GM23338 (cell line): ENCODE measurements around the gene SLC39A8. TPM values are rescaled to one million over a fixed set of nuclear protein-coding genes. Genes with fewer than 3 reads are reported as not detected.

ENCODE experiments used
- ATAC-seq: fragments of 200-7000 bp; cut with Tn5 transposase; 3 replicates; pipeline ENCODE4 v1.9.1; 2020
- DNase-seq: peaks from one replicate; pipeline ENCODE4 v3.0.0-alpha.2; 2015; ENCODE audit warnings: low spot score
- H2AFZ ChIP-seq: fragments of 200-600 bp; sonication (generic); 2 replicates; pipeline ENCODE4 v1.8.0; 2016; ENCODE audit warnings: antibody characterized with exemption, mild to moderate bottlenecking, moderate library complexity
- H3F3A ChIP-seq: fragments of 200-600 bp; sonication (generic); replicated peaks from 2 replicates; pipeline ENCODE4 v1.8.0; 2017; ENCODE audit warnings: antibody characterized with exemption, mixed run types, low read depth
- H3K27ac ChIP-seq: fragments of 200-600 bp; sonication (generic); 2 replicates; pipeline ENCODE4 v1.6.1; 2016; ENCODE audit warnings: low read depth
- H3K27me3 ChIP-seq: fragments of 200-600 bp; sonication (generic); 2 replicates; pipeline ENCODE4 v1.8.0; 2016; ENCODE audit warnings: mild to moderate bottlenecking, mixed run types, moderate library complexity; ENCODE audit not compliant: insufficient read depth
- H3K36me3 ChIP-seq: fragments of 200-600 bp; sonication (generic); 2 replicates; pipeline ENCODE4 v1.8.0; 2016; ENCODE audit warnings: mild to moderate bottlenecking; ENCODE audit not compliant: insufficient read depth
- H3K4me1 ChIP-seq: fragments of 200-600 bp; sonication (generic); 2 replicates; pipeline ENCODE4 v1.8.0; 2016; ENCODE audit warnings: mild to moderate bottlenecking, moderate library complexity; ENCODE audit not compliant: insufficient read depth
- H3K4me2 ChIP-seq: fragments of 200-600 bp; sonication (generic); 2 replicates; pipeline ENCODE4 v1.7.1; 2017; ENCODE audit warnings: mixed run types
- H3K4me3 ChIP-seq: fragments of 200-600 bp; sonication (generic); 2 replicates; pipeline ENCODE4 v1.6.1; 2016; ENCODE audit warnings: mixed run types
- H3K79me2 ChIP-seq: fragments of 200-600 bp; sonication (generic); replicated peaks from 2 replicates; pipeline ENCODE4 v1.8.0; 2017; ENCODE audit warnings: mild to moderate bottlenecking; ENCODE audit not compliant: insufficient read depth
- H3K9me2 ChIP-seq: fragments of 200-600 bp; sonication (generic); 2 replicates; pipeline ENCODE4 v1.8.0; 2017; ENCODE audit not compliant: insufficient read depth
- H4K20me1 ChIP-seq: fragments of 200-600 bp; sonication (generic); replicated peaks from 2 replicates; pipeline ENCODE4 v1.8.0; 2017; ENCODE audit warnings: mild to moderate bottlenecking; ENCODE audit not compliant: insufficient read depth
- H3K27ac Mint-ChIP-seq: 2 replicates; pipeline ENCODE4 v1.8.0; 2020; ENCODE audit warnings: inconsistent platforms, mild to moderate bottlenecking, moderate library complexity, mixed read lengths
- H3K27me3 Mint-ChIP-seq: 3 replicates; pipeline ENCODE4 v1.8.0; 2022; ENCODE audit warnings: low read depth, mild to moderate bottlenecking, moderate library complexity, mixed read lengths, inconsistent platforms; ENCODE audit not compliant: insufficient read depth, poor library complexity
- H3K36me3 Mint-ChIP-seq: 3 replicates; pipeline ENCODE4 v1.8.0; 2021; ENCODE audit warnings: low read depth, mild to moderate bottlenecking, inconsistent platforms, moderate library complexity, mixed read lengths
- H3K4me1 Mint-ChIP-seq: 3 replicates; pipeline ENCODE4 v1.8.0; 2020; ENCODE audit warnings: mild to moderate bottlenecking, inconsistent platforms, mixed read lengths
- H3K4me3 Mint-ChIP-seq: 3 replicates; pipeline ENCODE4 v1.8.0; 2021; ENCODE audit warnings: moderate library complexity, mild to moderate bottlenecking, inconsistent platforms, mixed read lengths
- H3K9me3 Mint-ChIP-seq: 3 replicates; pipeline ENCODE4 v1.8.0; 2020; ENCODE audit warnings: moderate library complexity, mild to moderate bottlenecking, inconsistent platforms, mixed read lengths
- CREB1 ChIP-seq: fragments of 250-450 bp; sonication (Bioruptor Pico); IDR thresholded peaks from 2 replicates; pipeline ENCODE4 v1.5.0; 2020; ENCODE audit warnings: low read depth, mild to moderate bottlenecking, moderate library complexity
- EZH2 ChIP-seq: fragments of 200-600 bp; sonication (generic); IDR thresholded peaks from one replicate; pipeline ENCODE4 v1.8.0; 2017; ENCODE audit warnings: antibody characterized with exemption, mild to moderate bottlenecking, low read depth; ENCODE audit not compliant: unreplicated experiment
- EZH2phosphoT487 ChIP-seq: fragments of 200-600 bp; sonication (generic); IDR thresholded peaks from one replicate; pipeline ENCODE4 v1.8.1; 2018; ENCODE audit warnings: antibody characterized with exemption; ENCODE audit not compliant: unreplicated experiment
- JUNB ChIP-seq: IDR thresholded peaks from one replicate; pipeline ENCODE4 v1.6.1; 2016; ENCODE audit warnings: antibody characterized with exemption; ENCODE audit not compliant: unreplicated experiment
- NANOG ChIP-seq: IDR thresholded peaks from 2 replicates; pipeline ENCODE4 v1.6.1; 2016; ENCODE audit warnings: antibody characterized with exemption, borderline replicate concordance
- POLR2AphosphoS5 ChIP-seq: IDR thresholded peaks from 2 replicates; pipeline ENCODE4 v1.6.1; 2016; ENCODE audit warnings: antibody characterized with exemption, low read depth
- STAT1 ChIP-seq: IDR thresholded peaks from one replicate; pipeline ENCODE4 v1.6.1; 2016; ENCODE audit warnings: antibody characterized with exemption; ENCODE audit not compliant: unreplicated experiment
- ZNF114 ChIP-seq: fragments of 250-450 bp; sonication (Bioruptor Pico); IDR thresholded peaks from 2 replicates; pipeline ENCODE4 v1.5.0; 2020; ENCODE audit warnings: mild to moderate bottlenecking, moderate library complexity
- ZNF331 ChIP-seq: fragments of 250-450 bp; sonication (Bioruptor Pico); IDR thresholded peaks from 2 replicates; pipeline ENCODE4 v1.5.0; 2020; ENCODE audit warnings: low read depth, mild to moderate bottlenecking, moderate library complexity
- polyA plus RNA-seq: library from polyadenylated mRNA; unstranded; fragments of >200 nt; fragmentation: Nextera tagmentation; extraction: Ambion mirVana; gene quantifications from 2 replicates; pipeline ENCODE4 v1.2.1, GENCODE V29; 2016
- total RNA-seq: library from RNA; depleted of rRNA; stranded (reverse); fragments of >200 nt; shearing (Covaris generic); gene quantifications from 2 replicates; pipeline ENCODE4 v1.2.3, GENCODE V29; 2014
- TF ChIP-seq, protein P1 (sequence below): IDR thresholded peaks from 2 replicates; pipeline ENCODE4 v1.6.1; 2016; ENCODE audit warnings: antibody characterized with exemption
- TF ChIP-seq, protein P2 (sequence below): IDR thresholded peaks from one replicate; pipeline ENCODE4 v1.6.1; 2018; ENCODE audit warnings: antibody characterized with exemption; ENCODE audit not compliant: unreplicated experiment
- TF ChIP-seq, protein P3 (sequence below), 2 experiments: fragments of 200-600 bp in 1 of 2; sonication (generic) in 1 of 2; conservative IDR thresholded peaks; 2 replicates each; pipeline versions ENCODE4 v1.5.1 to v1.6.1; 2016 to 2017; ENCODE audit warnings: antibody characterized with exemption in 2 of 2, low read depth in 2 of 2, mild to moderate bottlenecking in 2 of 2, moderate library complexity in 1 of 2
- TF ChIP-seq, protein P4 (sequence below): fragments of 250-450 bp; sonication (Bioruptor Pico); IDR thresholded peaks from 2 replicates; pipeline ENCODE4 v1.5.0; 2020; ENCODE audit warnings: mild to moderate bottlenecking, moderate library complexity

Gene SLC39A8
- total and polyA plus RNA-seq, 2 experiments from 2014 or later = 20.1 to 42.5 TPM

DNA sequence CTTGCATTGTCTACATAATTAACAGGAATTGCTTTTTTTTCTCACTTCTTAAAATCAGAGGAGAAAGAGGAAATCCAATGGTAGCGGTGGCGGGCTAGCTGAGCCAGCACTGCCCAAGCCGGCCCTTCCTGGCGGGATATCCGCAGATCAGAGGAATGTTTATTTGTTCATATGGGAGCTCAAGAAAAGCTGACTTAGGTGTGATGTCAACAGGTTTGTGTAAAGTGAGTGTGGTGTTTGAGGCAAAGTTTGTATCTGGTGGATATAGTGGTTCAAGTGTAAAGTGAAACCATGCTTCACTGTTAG, 466 bp upstream of the SLC39A8 start:
- Histone ChIP-seq H3K27ac (no peak overlapping the region), H3K9me2 (no peaks in the 10 kb centered on the region), H2AFZ (peak overlapping the region; percentile 96), H3K4me3 (peak overlapping the region; percentile 82), H4K20me1 (no peaks in the 10 kb centered on the region), H3K27me3 (peaks cover 19% of the 10 kb centered on the region), H3K79me2 (peaks cover 12% of the 10 kb centered on the region), H3K4me2 (peak overlapping the region; percentile 97), H3K4me1 (peaks cover 46% of the 10 kb centered on the region), H3K36me3 (no peaks in the 10 kb centered on the region), H3F3A (no peaks in the 10 kb centered on the region)
- H3K9me3 Mint-ChIP-seq = no peaks in the 10 kb centered on the region
- H3K4me1 Mint-ChIP-seq = peaks cover 46% of the 10 kb centered on the region
- H3K36me3 Mint-ChIP-seq = no peaks in the 10 kb centered on the region
- TF ChIP-seq ZNF114 (CRISPR knock-in tag) (no peak), ZNF331 (CRISPR knock-in tag) (no peak), EZH2phosphoT487 (no peak), JUNB (no peak), POLR2AphosphoS5 (no peak), STAT1 (no peak), CREB1 (CRISPR knock-in tag) (no peak), EZH2 (no peak), NANOG (no peak)
- TF ChIP-seq, protein P1, sequence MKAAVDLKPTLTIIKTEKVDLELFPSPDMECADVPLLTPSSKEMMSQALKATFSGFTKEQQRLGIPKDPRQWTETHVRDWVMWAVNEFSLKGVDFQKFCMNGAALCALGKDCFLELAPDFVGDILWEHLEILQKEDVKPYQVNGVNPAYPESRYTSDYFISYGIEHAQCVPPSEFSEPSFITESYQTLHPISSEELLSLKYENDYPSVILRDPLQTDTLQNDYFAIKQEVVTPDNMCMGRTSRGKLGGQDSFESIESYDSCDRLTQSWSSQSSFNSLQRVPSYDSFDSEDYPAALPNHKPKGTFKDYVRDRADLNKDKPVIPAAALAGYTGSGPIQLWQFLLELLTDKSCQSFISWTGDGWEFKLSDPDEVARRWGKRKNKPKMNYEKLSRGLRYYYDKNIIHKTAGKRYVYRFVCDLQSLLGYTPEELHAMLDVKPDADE = no peak
- TF ChIP-seq, protein P2, sequence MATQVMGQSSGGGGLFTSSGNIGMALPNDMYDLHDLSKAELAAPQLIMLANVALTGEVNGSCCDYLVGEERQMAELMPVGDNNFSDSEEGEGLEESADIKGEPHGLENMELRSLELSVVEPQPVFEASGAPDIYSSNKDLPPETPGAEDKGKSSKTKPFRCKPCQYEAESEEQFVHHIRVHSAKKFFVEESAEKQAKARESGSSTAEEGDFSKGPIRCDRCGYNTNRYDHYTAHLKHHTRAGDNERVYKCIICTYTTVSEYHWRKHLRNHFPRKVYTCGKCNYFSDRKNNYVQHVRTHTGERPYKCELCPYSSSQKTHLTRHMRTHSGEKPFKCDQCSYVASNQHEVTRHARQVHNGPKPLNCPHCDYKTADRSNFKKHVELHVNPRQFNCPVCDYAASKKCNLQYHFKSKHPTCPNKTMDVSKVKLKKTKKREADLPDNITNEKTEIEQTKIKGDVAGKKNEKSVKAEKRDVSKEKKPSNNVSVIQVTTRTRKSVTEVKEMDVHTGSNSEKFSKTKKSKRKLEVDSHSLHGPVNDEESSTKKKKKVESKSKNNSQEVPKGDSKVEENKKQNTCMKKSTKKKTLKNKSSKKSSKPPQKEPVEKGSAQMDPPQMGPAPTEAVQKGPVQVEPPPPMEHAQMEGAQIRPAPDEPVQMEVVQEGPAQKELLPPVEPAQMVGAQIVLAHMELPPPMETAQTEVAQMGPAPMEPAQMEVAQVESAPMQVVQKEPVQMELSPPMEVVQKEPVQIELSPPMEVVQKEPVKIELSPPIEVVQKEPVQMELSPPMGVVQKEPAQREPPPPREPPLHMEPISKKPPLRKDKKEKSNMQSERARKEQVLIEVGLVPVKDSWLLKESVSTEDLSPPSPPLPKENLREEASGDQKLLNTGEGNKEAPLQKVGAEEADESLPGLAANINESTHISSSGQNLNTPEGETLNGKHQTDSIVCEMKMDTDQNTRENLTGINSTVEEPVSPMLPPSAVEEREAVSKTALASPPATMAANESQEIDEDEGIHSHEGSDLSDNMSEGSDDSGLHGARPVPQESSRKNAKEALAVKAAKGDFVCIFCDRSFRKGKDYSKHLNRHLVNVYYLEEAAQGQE = no peak
- TF ChIP-seq, protein P3, sequence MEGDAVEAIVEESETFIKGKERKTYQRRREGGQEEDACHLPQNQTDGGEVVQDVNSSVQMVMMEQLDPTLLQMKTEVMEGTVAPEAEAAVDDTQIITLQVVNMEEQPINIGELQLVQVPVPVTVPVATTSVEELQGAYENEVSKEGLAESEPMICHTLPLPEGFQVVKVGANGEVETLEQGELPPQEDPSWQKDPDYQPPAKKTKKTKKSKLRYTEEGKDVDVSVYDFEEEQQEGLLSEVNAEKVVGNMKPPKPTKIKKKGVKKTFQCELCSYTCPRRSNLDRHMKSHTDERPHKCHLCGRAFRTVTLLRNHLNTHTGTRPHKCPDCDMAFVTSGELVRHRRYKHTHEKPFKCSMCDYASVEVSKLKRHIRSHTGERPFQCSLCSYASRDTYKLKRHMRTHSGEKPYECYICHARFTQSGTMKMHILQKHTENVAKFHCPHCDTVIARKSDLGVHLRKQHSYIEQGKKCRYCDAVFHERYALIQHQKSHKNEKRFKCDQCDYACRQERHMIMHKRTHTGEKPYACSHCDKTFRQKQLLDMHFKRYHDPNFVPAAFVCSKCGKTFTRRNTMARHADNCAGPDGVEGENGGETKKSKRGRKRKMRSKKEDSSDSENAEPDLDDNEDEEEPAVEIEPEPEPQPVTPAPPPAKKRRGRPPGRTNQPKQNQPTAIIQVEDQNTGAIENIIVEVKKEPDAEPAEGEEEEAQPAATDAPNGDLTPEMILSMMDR (conservative IDR thresholded peaks at IDR 0.05; ENCODE audit: low read depth in 2 of 2) = no peak
- TF ChIP-seq, protein P4, sequence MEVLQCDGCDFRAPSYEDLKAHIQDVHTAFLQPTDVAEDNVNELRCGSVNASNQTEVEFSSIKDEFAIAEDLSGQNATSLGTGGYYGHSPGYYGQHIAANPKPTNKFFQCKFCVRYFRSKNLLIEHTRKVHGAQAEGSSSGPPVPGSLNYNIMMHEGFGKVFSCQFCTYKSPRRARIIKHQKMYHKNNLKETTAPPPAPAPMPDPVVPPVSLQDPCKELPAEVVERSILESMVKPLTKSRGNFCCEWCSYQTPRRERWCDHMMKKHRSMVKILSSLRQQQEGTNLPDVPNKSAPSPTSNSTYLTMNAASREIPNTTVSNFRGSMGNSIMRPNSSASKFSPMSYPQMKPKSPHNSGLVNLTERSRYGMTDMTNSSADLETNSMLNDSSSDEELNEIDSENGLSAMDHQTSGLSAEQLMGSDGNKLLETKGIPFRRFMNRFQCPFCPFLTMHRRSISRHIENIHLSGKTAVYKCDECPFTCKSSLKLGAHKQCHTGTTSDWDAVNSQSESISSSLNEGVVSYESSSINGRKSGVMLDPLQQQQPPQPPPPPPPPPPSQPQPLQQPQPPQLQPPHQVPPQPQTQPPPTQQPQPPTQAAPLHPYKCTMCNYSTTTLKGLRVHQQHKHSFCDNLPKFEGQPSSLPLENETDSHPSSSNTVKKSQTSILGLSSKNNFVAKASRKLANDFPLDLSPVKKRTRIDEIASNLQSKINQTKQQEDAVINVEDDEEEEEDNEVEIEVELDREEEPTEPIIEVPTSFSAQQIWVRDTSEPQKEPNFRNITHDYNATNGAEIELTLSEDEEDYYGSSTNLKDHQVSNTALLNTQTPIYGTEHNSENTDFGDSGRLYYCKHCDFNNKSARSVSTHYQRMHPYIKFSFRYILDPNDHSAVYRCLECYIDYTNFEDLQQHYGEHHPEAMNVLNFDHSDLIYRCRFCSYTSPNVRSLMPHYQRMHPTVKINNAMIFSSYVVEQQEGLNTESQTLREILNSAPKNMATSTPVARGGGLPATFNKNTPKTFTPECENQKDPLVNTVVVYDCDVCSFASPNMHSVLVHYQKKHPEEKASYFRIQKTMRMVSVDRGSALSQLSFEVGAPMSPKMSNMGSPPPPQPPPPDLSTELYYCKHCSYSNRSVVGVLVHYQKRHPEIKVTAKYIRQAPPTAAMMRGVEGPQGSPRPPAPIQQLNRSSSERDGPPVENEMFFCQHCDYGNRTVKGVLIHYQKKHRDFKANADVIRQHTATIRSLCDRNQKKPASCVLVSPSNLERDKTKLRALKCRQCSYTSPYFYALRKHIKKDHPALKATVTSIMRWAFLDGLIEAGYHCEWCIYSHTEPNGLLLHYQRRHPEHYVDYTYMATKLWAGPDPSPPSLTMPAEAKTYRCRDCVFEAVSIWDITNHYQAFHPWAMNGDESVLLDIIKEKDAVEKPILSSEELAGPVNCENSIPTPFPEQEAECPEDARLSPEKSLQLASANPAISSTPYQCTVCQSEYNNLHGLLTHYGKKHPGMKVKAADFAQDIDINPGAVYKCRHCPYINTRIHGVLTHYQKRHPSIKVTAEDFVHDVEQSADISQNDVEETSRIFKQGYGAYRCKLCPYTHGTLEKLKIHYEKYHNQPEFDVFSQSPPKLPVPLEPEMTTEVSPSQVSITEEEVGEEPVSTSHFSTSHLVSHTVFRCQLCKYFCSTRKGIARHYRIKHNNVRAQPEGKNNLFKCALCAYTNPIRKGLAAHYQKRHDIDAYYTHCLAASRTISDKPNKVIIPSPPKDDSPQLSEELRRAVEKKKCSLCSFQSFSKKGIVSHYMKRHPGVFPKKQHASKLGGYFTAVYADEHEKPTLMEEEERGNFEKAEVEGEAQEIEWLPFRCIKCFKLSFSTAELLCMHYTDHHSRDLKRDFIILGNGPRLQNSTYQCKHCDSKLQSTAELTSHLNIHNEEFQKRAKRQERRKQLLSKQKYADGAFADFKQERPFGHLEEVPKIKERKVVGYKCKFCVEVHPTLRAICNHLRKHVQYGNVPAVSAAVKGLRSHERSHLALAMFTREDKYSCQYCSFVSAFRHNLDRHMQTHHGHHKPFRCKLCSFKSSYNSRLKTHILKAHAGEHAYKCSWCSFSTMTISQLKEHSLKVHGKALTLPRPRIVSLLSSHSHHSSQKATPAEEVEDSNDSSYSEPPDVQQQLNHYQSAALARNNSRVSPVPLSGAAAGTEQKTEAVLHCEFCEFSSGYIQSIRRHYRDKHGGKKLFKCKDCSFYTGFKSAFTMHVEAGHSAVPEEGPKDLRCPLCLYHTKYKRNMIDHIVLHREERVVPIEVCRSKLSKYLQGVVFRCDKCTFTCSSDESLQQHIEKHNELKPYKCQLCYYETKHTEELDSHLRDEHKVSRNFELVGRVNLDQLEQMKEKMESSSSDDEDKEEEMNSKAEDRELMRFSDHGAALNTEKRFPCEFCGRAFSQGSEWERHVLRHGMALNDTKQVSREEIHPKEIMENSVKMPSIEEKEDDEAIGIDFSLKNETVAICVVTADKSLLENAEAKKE (CRISPR knock-in tag) = no peak
- no peak overlapping the region for H3K27ac Mint-ChIP-seq
- peaks cover 22% of the 10 kb centered on the region for H3K27me3 Mint-ChIP-seq
- peak overlapping the region; percentile 85 for H3K4me3 Mint-ChIP-seq
- ATAC-seq (peak; percentile 6), DNase-seq (no peak)
